Heart right ventricle (tissue), 16 donors: Measurements from ENCODE around the gene TTLL10. TPM values are rescaled to one million over a fixed set of nuclear protein-coding genes. Genes with fewer than 3 reads are reported as not detected.

Experiments
- ATAC-seq, 8 donors: fragments of 200-7000 bp; cut with Tn5 transposase; one replicate each; pipeline ENCODE4 v1.9.1; 2020; ENCODE audit warnings: mild to moderate bottlenecking in 8 of 8, moderate library complexity in 8 of 8, moderate number of reproducible peaks in 1 of 8
- DNase-seq, 2 donors: peaks; one replicate each; pipeline ENCODE4 v3.0.0-alpha.2; 2020
- H3K27ac ChIP-seq, 10 donors: fragments of 200-600 bp; sonication (generic) in 2 of 10; one replicate each; pipeline versions ENCODE4 v1.5.0 to v1.8.0; 2020 to 2022; ENCODE audit warnings: mild to moderate bottlenecking in 3 of 10
- H3K27me3 ChIP-seq, 7 donors: fragments of 200-600 bp; one replicate each; pipeline ENCODE4 v1.8.0; 2021 to 2022; ENCODE audit warnings: mild to moderate bottlenecking in 2 of 7
- H3K36me3 ChIP-seq, 9 donors: fragments of 200-600 bp; sonication (generic) in 1 of 9; one replicate each; pipeline versions ENCODE4 v1.5.0 to v1.8.0; 2020 to 2022; ENCODE audit warnings: mild to moderate bottlenecking in 2 of 9
- H3K4me1 ChIP-seq, 9 donors: fragments of 200-600 bp; sonication (generic) in 1 of 9; one replicate each; pipeline versions ENCODE4 v1.5.0 to v1.8.0; 2020 to 2022; ENCODE audit warnings: mild to moderate bottlenecking in 4 of 9
- H3K4me3 ChIP-seq, 10 donors: fragments of 200-600 bp; sonication (generic) in 2 of 10; one replicate each; pipeline versions ENCODE4 v1.5.0 to v1.8.0; 2020 to 2022; ENCODE audit warnings: mild to moderate bottlenecking in 7 of 10, moderate library complexity in 2 of 10
- H3K9me3 ChIP-seq, 11 donors: fragments of 200-600 bp in 10 of 11; sonication (generic) in 2 of 11; one replicate each; pipeline versions ENCODE4 v1.5.0 to v1.8.0; 2013 to 2022; ENCODE audit warnings: mild to moderate bottlenecking in 2 of 11, control low read depth in 1 of 11, moderate library complexity in 1 of 11
- WGBS, 2 donors: extraction: QIAGEN DNeasy Blood & Tissue Kit; methylation state at CpG; one replicate each; pipeline ENCODE4 v1.1.7; 2013; ENCODE audit warnings: inconsistent platforms in 1 of 2; 5-methylcytosine and 5-hydroxymethylcytosine counted together
- intact Hi-C, 10 donors: fragments of 100-400 bp; cut with DNase I; formaldehyde crosslinking; loops; one replicate each; pipeline versions ENCODE4 v1.11.1 to v1.14.2; 2022
- polyA plus RNA-seq, 2 donors: library from polyadenylated mRNA; stranded (reverse); fragments of 200-250 nt; gene quantifications; one replicate each; pipeline ENCODE4 v1.2.3, GENCODE V29; 2013
- total RNA-seq, 10 donors: library from RNA; stranded (reverse); fragmentation: NEBNext Ultra II Directional in 3 of 10; extraction: Animal tissue kit (Norgen Biotek cat#: 25700) in 3 of 10; gene quantifications; one replicate each; pipeline versions ENCODE4 v1.2.1 to v1.2.4, GENCODE V29; 2021 to 2023
- TF ChIP-seq, protein P1 (sequence below), 9 donors: fragments of 200-600 bp; sonication (generic) in 2 of 9; IDR thresholded peaks; one replicate each; pipeline versions ENCODE4 v1.5.0 to v1.8.0; 2021 to 2022; ENCODE audit warnings: antibody characterized with exemption in 9 of 9, mild to moderate bottlenecking in 5 of 9, moderate library complexity in 1 of 9
- donor health status: Arrhythmogenic right ventricular cardiomyopathy.
- donor health status: ischemic (EF 13 %, LVEDD 7.1; RV severe dilation, severe dysfunction).
- donor health status: healthy with polysubstance abuse.
- donor health status: DM: no; HTN: yes; CAD: no.
- donor health status: DM: no; HTN: no; CAD: no.
- donor health status: ischemic (EF 25% LVEDD 6.9; RV normal size, moderate dysfunction).
- donor health status: ischemic (EF 25% LVEDD 5.7; RV mildly dilated, moderate dysfunction).
- donor health status: healthy.
- donor health status: DM: yes; HTN: yes; CAD: no.
- donor health status: Ischemic cardiomyopathy.
- donor health status: ischemic (EF 35%, LVEDD 5.7; RV mildly dilated, moderate dysfunction).
- donor health status: nonischemic (EF 11% LVEDD 7.7; RV severe dilation, severe dysfunction).
- donor health status: DM: yes; HTN: yes; CAD: no.
- donor health status: PGD.
- donor health status: ischemic (EF 29% LVEDD 5.4; RV normal size, mild dysfunction).
- donor health status: nonischemic (EF 23%, LVEDD 6.1; RV moderate dilation, normal function).

The TTLL10 gene
- total and polyA plus RNA-seq, 12 donors, result 0.09 to 0.53 (median 0.26) TPM; not detected in 3

DNA sequence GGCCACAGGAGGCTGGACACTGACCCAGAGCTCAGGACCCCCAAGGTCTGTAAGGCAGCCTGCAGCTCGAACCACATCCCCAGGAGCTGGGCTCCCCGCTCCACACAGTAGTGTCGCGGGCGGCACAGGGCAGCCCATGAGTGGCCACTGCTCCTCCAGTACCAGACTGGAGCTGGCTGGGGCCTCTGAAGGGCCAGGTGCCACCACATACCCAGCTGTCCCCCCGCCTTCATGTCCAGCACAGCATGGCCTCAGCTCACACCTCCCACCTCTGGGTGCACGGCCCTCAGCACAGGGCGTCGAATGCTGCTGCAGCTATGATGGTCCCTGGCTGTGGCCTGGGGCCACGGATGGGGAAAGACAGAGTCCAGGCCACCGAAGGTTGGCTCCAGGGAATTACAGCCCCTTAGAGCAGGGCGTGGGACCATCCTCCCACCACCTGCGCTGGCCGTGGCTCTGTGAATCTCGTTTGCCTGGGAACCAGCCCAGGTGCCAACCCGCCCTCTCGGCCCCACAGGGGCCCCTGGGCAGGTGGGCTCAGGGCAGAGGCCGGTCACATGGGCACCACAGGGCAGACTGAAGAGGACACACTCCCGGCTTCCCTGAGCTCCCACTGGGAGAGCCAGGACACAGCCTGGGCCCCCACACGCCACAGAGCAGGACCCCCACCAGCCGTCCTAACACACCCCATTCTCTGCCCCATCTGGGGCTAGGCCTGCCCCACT is 42.4 kb downstream of the TTLL10 start:
- DNase-seq, result no peak
- intact Hi-C loops, result no loop called here
- peaks cover 0 to 18% (median 0%) of the 10 kb centered on the region in 7 donors for H3K27me3 ChIP-seq
- TF ChIP-seq, protein P1, sequence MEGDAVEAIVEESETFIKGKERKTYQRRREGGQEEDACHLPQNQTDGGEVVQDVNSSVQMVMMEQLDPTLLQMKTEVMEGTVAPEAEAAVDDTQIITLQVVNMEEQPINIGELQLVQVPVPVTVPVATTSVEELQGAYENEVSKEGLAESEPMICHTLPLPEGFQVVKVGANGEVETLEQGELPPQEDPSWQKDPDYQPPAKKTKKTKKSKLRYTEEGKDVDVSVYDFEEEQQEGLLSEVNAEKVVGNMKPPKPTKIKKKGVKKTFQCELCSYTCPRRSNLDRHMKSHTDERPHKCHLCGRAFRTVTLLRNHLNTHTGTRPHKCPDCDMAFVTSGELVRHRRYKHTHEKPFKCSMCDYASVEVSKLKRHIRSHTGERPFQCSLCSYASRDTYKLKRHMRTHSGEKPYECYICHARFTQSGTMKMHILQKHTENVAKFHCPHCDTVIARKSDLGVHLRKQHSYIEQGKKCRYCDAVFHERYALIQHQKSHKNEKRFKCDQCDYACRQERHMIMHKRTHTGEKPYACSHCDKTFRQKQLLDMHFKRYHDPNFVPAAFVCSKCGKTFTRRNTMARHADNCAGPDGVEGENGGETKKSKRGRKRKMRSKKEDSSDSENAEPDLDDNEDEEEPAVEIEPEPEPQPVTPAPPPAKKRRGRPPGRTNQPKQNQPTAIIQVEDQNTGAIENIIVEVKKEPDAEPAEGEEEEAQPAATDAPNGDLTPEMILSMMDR (IDR thresholded peaks at IDR 0.05), result no peak
- H3K9me3 ChIP-seq, result no peaks in the 10 kb centered on the region
- H3K36me3 ChIP-seq, result peaks cover 0 to 58% (median 27%) of the 10 kb centered on the region in 9 donors
- H3K4me1 ChIP-seq, result peaks cover 2 to 64% (median 37%) of the 10 kb centered on the region in 9 donors
- 85 to 87% methylated on average over 21 of the region's 21 CpGs for WGBS, 2 donors
- peak overlapping the region in 1 of 10 donors; percentile 13 for H3K4me3 ChIP-seq
- H3K27ac ChIP-seq, result peak overlapping the region in 9 of 10 donors; percentile 55 to 87 (median 77)
- ATAC-seq, result no peak

- DNase-seq (no peak), ATAC-seq (peak in 3 of 8 donors; percentile 7 to 29 (median 25))
- no peaks in the 10 kb centered on the region for H3K9me3 ChIP-seq
- H3K27me3 ChIP-seq, result peaks cover 0 to 18% (median 0%) of the 10 kb centered on the region in 7 donors
- peaks cover 2 to 54% (median 37%) of the 10 kb centered on the region in 9 donors for H3K4me1 ChIP-seq
- H3K27ac ChIP-seq, result peak overlapping the region; percentile 52 to 87 (median 76)
- H3K36me3 ChIP-seq, result peaks cover 0 to 68% (median 36%) of the 10 kb centered on the region in 9 donors
- TF ChIP-seq, protein P1 (IDR thresholded peaks at IDR 0.05), result no peak
- peak overlapping the region in 2 of 10 donors; percentile 10 to 13 for H3K4me3 ChIP-seq
- 82 to 87% methylated on average over 69 to 74 of the region's 74 CpGs for WGBS, 2 donors
- intact Hi-C loops, result no loop called here
Measured at GRCh38 chr1:1216770-1217620, 43.3 kb downstream of the TTLL10 start.

GRCh38 chr1:1217621-1218523 is 44.2 kb downstream of the TTLL10 start:
- WGBS, 2 donors, result 90 to 91% methylated on average over 52 of the region's 52 CpGs
- TF ChIP-seq, protein P1 (IDR thresholded peaks at IDR 0.05), result no peak
- intact Hi-C loops, result no loop called here
- Histone ChIP-seq H3K27ac (peak overlapping the region in 8 of 10 donors; percentile 53 to 87 (median 64)), H3K9me3 (no peaks in the 10 kb centered on the region), H3K27me3 (peaks cover 0 to 14% (median 0%) of the 10 kb centered on the region in 7 donors), H3K4me3 (peak overlapping the region in 1 of 10 donors; percentile 15), H3K4me1 (peaks cover 2 to 52% (median 33%) of the 10 kb centered on the region in 9 donors), H3K36me3 (peaks cover 0 to 76% (median 45%) of the 10 kb centered on the region in 9 donors)
- DNase-seq (no peak), ATAC-seq (no peak)
